Neural cell (in vitro differentiated cells): ENCODE data around the gene RBM42. TPM values are rescaled to one million over a fixed set of nuclear protein-coding genes. Genes with fewer than 3 reads are reported as not detected.

Experiments used
- H2AFZ ChIP-seq: fragments of 200-600, 300-800 bp; sonication (generic), shearing (Covaris generic); 2 replicates; pipeline ENCODE4 v1.6.0; 2014; ENCODE audit warnings: low read depth, mild to moderate bottlenecking, antibody characterized with exemption, low read length, moderate library complexity
- H3F3A ChIP-seq: fragments of 200-600 bp; shearing (Covaris generic); 2 replicates; pipeline ENCODE4 v1.6.1; 2016; ENCODE audit warnings: mild to moderate bottlenecking, moderate library complexity, mixed read lengths, antibody characterized with exemption, low read length; ENCODE audit not compliant: insufficient read depth, poor library complexity, severe bottlenecking
- H3K27ac ChIP-seq: fragments of 200-600, 300-800 bp; sonication (generic), shearing (Covaris generic); 2 replicates; pipeline ENCODE4 v1.5.1; 2014; ENCODE audit warnings: mild to moderate bottlenecking, low read length, moderate library complexity
- H3K27me3 ChIP-seq: fragments of 300-800, 200-600 bp; sonication (generic), shearing (Covaris generic); 2 replicates; pipeline ENCODE4 v1.6.0; 2014; ENCODE audit warnings: mild to moderate bottlenecking, low read depth, low read length, moderate library complexity; ENCODE audit not compliant: insufficient read depth
- H3K36me3 ChIP-seq: fragments of 300-800, 200-600 bp; sonication (generic), shearing (Covaris generic); 2 replicates; pipeline ENCODE4 v1.5.1; 2014; ENCODE audit warnings: mild to moderate bottlenecking, antibody characterized with exemption, low read length, moderate library complexity; ENCODE audit not compliant: insufficient read depth
- H3K4me2 ChIP-seq: fragments of 300-800, 200-600 bp; sonication (generic), shearing (Covaris generic); 2 replicates; pipeline ENCODE4 v1.6.0; 2014; ENCODE audit warnings: mild to moderate bottlenecking, low read length
- H3K4me3 ChIP-seq: fragments of 300-800, 200-600 bp; sonication (generic), shearing (Covaris generic); 2 replicates; pipeline ENCODE4 v1.5.1; 2014; ENCODE audit warnings: mild to moderate bottlenecking, low read length, moderate library complexity
- H3K79me2 ChIP-seq: fragments of 200-600 bp; shearing (Covaris generic); replicated peaks from 2 replicates; pipeline ENCODE4 v1.6.0; 2014; ENCODE audit warnings: mild to moderate bottlenecking, low read length, moderate library complexity; ENCODE audit not compliant: insufficient read depth
- H3K9ac ChIP-seq: fragments of 300-800, 200-600 bp; sonication (generic), shearing (Covaris generic); 2 replicates; pipeline ENCODE4 v1.6.1; 2016; ENCODE audit warnings: mild to moderate bottlenecking, low read length, mixed read lengths
- H3K9me2 ChIP-seq: fragments of 200-600 bp; shearing (Covaris generic); 2 replicates; pipeline ENCODE4 v1.6.1; 2016; ENCODE audit warnings: mild to moderate bottlenecking, low read length, mixed read lengths; ENCODE audit not compliant: insufficient read depth
- H3K9me3 ChIP-seq: fragments of 200-600, 300-800 bp; sonication (generic), shearing (Covaris generic); 2 replicates; pipeline ENCODE4 v1.6.1; 2016; ENCODE audit warnings: mild to moderate bottlenecking, mixed run types, low read length, moderate library complexity, mixed read lengths
- H4K20me1 ChIP-seq: fragments of 200-600 bp; shearing (Covaris generic); 2 replicates; pipeline ENCODE4 v1.6.1; 2016; ENCODE audit warnings: mild to moderate bottlenecking, mixed run types; ENCODE audit not compliant: insufficient read depth
- CTCF ChIP-seq: fragments of 450-650 bp; IDR thresholded peaks from 2 replicates; pipeline ENCODE4 v1.5.1; 2014; ENCODE audit warnings: antibody characterized with exemption, mild to moderate bottlenecking, moderate library complexity; ENCODE audit not compliant: poor library complexity, severe bottlenecking
- EP300 ChIP-seq: fragments of 450-650 bp; conservative IDR thresholded peaks from 2 replicates; pipeline ENCODE4 v1.6.1; 2014; ENCODE audit warnings: antibody characterized with exemption, mild to moderate bottlenecking, moderate library complexity; ENCODE audit not compliant: poor library complexity, severe bottlenecking
- MXI1 ChIP-seq: fragments of 450-650 bp; conservative IDR thresholded peaks from 2 replicates; pipeline ENCODE4 v1.6.1; 2014; ENCODE audit warnings: antibody characterized with exemption, mild to moderate bottlenecking; ENCODE audit not compliant: poor library complexity, severe bottlenecking
- RAD21 ChIP-seq: fragments of 450-650 bp; conservative IDR thresholded peaks from 2 replicates; pipeline ENCODE4 v1.6.1; 2014; ENCODE audit warnings: antibody characterized with exemption, mild to moderate bottlenecking, moderate library complexity
- REST ChIP-seq: IDR thresholded peaks from 2 replicates; pipeline ENCODE4 v1.6.1; 2012; ENCODE audit warnings: borderline replicate concordance
- SMC3 ChIP-seq: fragments of 450-650 bp; conservative IDR thresholded peaks from 2 replicates; pipeline ENCODE4 v1.6.1; 2014; ENCODE audit warnings: antibody characterized with exemption, mild to moderate bottlenecking, moderate library complexity; ENCODE audit not compliant: poor library complexity
- polyA plus RNA-seq: library from polyadenylated mRNA; depleted of rRNA; stranded (reverse); fragments of >200 nt; gene quantifications from 2 replicates; pipeline ENCODE4 v1.2.3, GENCODE V29; 2014

The RBM42 gene
- polyA plus RNA-seq, 1 donor from 2014 or later, result 58.5 TPM

DNA sequence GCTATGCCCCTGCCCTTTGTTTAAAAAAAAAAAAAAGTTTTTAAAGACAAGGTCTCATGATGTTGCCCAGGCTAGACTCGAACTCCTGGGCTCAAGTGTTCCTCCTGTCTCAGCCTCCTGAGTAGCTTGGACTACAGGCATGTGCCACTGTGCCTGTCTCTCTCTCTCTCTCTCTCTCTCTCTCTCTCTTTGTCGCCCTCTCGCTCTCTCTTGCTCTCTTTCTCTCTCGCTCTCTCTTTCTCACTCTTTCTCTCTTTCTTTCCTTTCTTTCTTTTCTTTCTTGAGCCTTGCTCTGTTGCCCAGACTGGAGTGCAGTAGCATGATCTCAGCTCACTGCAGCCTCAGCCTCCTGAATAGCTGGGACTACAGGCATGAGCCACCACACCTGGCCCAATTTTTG lies 26.8 kb downstream of the RBM42 start:
- Histone ChIP-seq H3K79me2 (no peaks in the 10 kb centered on the region), H3K27me3 (no peaks in the 10 kb centered on the region), H3F3A (no peaks in the 10 kb centered on the region), H4K20me1 (no peaks in the 10 kb centered on the region), H3K4me3 (no peak overlapping the region), H3K9me3 (no peaks in the 10 kb centered on the region), H3K9me2 (no peaks in the 10 kb centered on the region), H3K36me3 (peaks cover 5% of the 10 kb centered on the region), H2AFZ (no peak overlapping the region), H3K27ac (no peak overlapping the region), H3K4me2 (no peak overlapping the region), H3K9ac (no peak overlapping the region)
- TF ChIP-seq SMC3 (no peak), REST (no peak), CTCF (no peak)

DNA sequence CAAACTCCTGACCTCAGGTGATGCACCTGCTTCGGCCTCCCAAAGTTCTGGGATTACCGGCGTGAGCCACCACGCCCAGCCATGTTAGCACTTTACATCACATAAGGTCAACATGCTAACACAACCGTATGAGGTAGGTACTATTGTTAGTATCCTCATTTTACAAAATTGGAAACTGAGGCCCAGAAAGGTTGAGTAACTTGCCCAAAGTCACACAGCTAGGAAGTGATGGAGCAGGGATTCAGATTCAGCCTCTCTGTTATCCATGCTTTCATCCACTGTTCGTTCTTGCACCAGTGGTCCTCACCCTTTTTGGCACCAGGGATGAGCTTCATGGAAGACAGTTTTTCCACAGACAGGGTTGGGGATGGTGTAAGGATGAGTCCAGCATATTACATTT lies 27.9 kb downstream of the RBM42 start:
- peaks cover 5% of the 10 kb centered on the region for H3K36me3 ChIP-seq
- H2AFZ ChIP-seq, result no peak overlapping the region
- no peak for TF ChIP-seq REST
- TF ChIP-seq MXI1, result no peak
- TF ChIP-seq EP300, result no peak
- TF ChIP-seq RAD21, result no peak
- no peak for TF ChIP-seq SMC3
- H3K9me3 ChIP-seq, result no peaks in the 10 kb centered on the region
- H3K27ac ChIP-seq, result no peak overlapping the region
- no peak overlapping the region for H3K9ac ChIP-seq
- no peaks in the 10 kb centered on the region for H3K9me2 ChIP-seq
- H4K20me1 ChIP-seq, result no peaks in the 10 kb centered on the region
- no peak overlapping the region for H3K4me2 ChIP-seq
- no peaks in the 10 kb centered on the region for H3K27me3 ChIP-seq
- no peak overlapping the region for H3K4me3 ChIP-seq
- H3K79me2 ChIP-seq, result no peaks in the 10 kb centered on the region
- no peaks in the 10 kb centered on the region for H3F3A ChIP-seq
